HEK293 (cell line): ENCODE results near the gene BTRC.
A peak's percentile ranks its signal among the peaks of the same experiment; 100 is the strongest.

Experiments
- ATF2 ChIP-seq: fragments of 450-650 bp; formaldehyde crosslinking; IDR thresholded peaks from 2 replicates; pipeline ENCODE4 v1.5.1; 2016; ENCODE audit warnings: missing biosample characterization, missing genetic modification characterization, low read depth
- HOXD13 ChIP-seq: sonication (generic); formaldehyde crosslinking; IDR thresholded peaks from 2 replicates; pipeline ENCODE4 v1.8.0; 2022; ENCODE audit warnings: missing genetic modification reagents, borderline replicate concordance
- OSR2 ChIP-seq: fragments of 450-650 bp; formaldehyde crosslinking; IDR thresholded peaks from 2 replicates; pipeline ENCODE4 v1.5.1; 2016; ENCODE audit warnings: missing biosample characterization, missing genetic modification characterization
- PBX3 ChIP-seq: sonication (generic); formaldehyde crosslinking; IDR thresholded peaks from 2 replicates; pipeline ENCODE4 v1.8.1; 2022; ENCODE audit warnings: mild to moderate bottlenecking, moderate library complexity, missing genetic modification reagents
- PRDM10 ChIP-seq: fragments of 450-650 bp; formaldehyde crosslinking; IDR thresholded peaks from 2 replicates; pipeline ENCODE4 v1.5.1; 2016; ENCODE audit warnings: missing biosample characterization, missing genetic modification characterization
- PRDM6 ChIP-seq: fragments of 450-650 bp; formaldehyde crosslinking; IDR thresholded peaks from 2 replicates; pipeline ENCODE4 v1.5.1; 2017; ENCODE audit warnings: missing biosample characterization, missing genetic modification characterization
- SCRT2 ChIP-seq: fragments of 450-650 bp; formaldehyde crosslinking; IDR thresholded peaks from 2 replicates; pipeline ENCODE4 v1.5.1; 2016; ENCODE audit warnings: missing biosample characterization, missing genetic modification characterization
- WT1 ChIP-seq: fragments of 450-650 bp; formaldehyde crosslinking; IDR thresholded peaks from 2 replicates; pipeline ENCODE4 v1.5.1; 2016; ENCODE audit warnings: missing biosample characterization, missing genetic modification characterization
- YY1 ChIP-seq: fragments of 450-650 bp; formaldehyde crosslinking; IDR thresholded peaks from 2 replicates; pipeline ENCODE4 v1.5.1; 2018; ENCODE audit warnings: missing biosample characterization, missing genetic modification characterization
- ZFP3 ChIP-seq: fragments of 450-650 bp; formaldehyde crosslinking; IDR thresholded peaks from 2 replicates; pipeline ENCODE4 v1.5.1; 2016; ENCODE audit warnings: low read depth, missing biosample characterization, missing genetic modification characterization
- ZNF114 ChIP-seq: fragments of 450-650 bp; formaldehyde crosslinking; IDR thresholded peaks from 2 replicates; pipeline ENCODE4 v1.5.0; 2017; ENCODE audit warnings: missing biosample characterization, missing genetic modification characterization
- ZNF335 ChIP-seq: fragments of 450-650 bp; formaldehyde crosslinking; conservative IDR thresholded peaks from 2 replicates; pipeline ENCODE4 v1.5.1; 2016; ENCODE audit warnings: missing biosample characterization, missing genetic modification characterization
- ZNF398 ChIP-seq: fragments of 450-650 bp; formaldehyde crosslinking; IDR thresholded peaks from 2 replicates; pipeline ENCODE4 v1.5.1; 2017; ENCODE audit warnings: missing biosample characterization, missing genetic modification characterization
- ZNF449 ChIP-seq: fragments of 450-650 bp; formaldehyde crosslinking; IDR thresholded peaks from 2 replicates; pipeline ENCODE4 v1.5.1; 2017; ENCODE audit warnings: missing biosample characterization, mild to moderate bottlenecking, missing genetic modification characterization, moderate library complexity
- ZNF530 ChIP-seq: fragments of 450-650 bp; formaldehyde crosslinking; IDR thresholded peaks from 2 replicates; pipeline ENCODE4 v1.5.1; 2016; ENCODE audit warnings: low read depth, missing biosample characterization, missing genetic modification characterization
- ZNF555 ChIP-seq: fragments of 450-650 bp; formaldehyde crosslinking; conservative IDR thresholded peaks from 2 replicates; pipeline ENCODE4 v1.5.1; 2017; ENCODE audit warnings: missing biosample characterization, mild to moderate bottlenecking, missing genetic modification characterization, inconsistent platforms
- ZNF560 ChIP-seq: fragments of 450-650 bp; formaldehyde crosslinking; IDR thresholded peaks from 2 replicates; pipeline ENCODE4 v1.5.1; 2017; ENCODE audit warnings: missing biosample characterization, missing genetic modification characterization, borderline replicate concordance
- ZNF561 ChIP-seq: fragments of 450-650 bp; IDR thresholded peaks from 2 replicates; pipeline ENCODE4 v1.5.1; 2018; ENCODE audit warnings: missing biosample characterization, missing genetic modification characterization, borderline replicate concordance
- ZNF571 ChIP-seq: fragments of 450-650 bp; formaldehyde crosslinking; IDR thresholded peaks from 2 replicates; pipeline ENCODE4 v1.5.0; 2017; ENCODE audit warnings: missing biosample characterization, missing genetic modification characterization
- ZNF580 ChIP-seq: fragments of 450-650 bp; formaldehyde crosslinking; IDR thresholded peaks from 2 replicates; pipeline ENCODE4 v1.5.1; 2016; ENCODE audit warnings: missing biosample characterization, missing genetic modification characterization
- ZNF585B ChIP-seq: fragments of 450-650 bp; formaldehyde crosslinking; IDR thresholded peaks from 2 replicates; pipeline ENCODE4 v1.5.1; 2016; ENCODE audit warnings: missing biosample characterization, missing genetic modification characterization
- ZNF692 ChIP-seq: fragments of 450-650 bp; formaldehyde crosslinking; IDR thresholded peaks from 2 replicates; pipeline ENCODE4 v1.5.1; 2016; ENCODE audit warnings: missing biosample characterization, missing genetic modification characterization
- ZNF76 ChIP-seq: fragments of 450-650 bp; formaldehyde crosslinking; IDR thresholded peaks from 2 replicates; pipeline ENCODE4; 2016; ENCODE audit warnings: low read depth, missing biosample characterization, missing genetic modification characterization, borderline replicate concordance
- ZNF785 ChIP-seq: fragments of 450-650 bp; formaldehyde crosslinking; IDR thresholded peaks from 2 replicates; pipeline ENCODE4 v1.5.1; 2016; ENCODE audit warnings: missing biosample characterization, missing genetic modification characterization
- ZNF843 ChIP-seq: fragments of 450-650 bp; formaldehyde crosslinking; IDR thresholded peaks from 2 replicates; pipeline ENCODE4 v1.5.1; 2016; ENCODE audit warnings: missing biosample characterization, missing genetic modification characterization

Gene BTRC

GRCh38 chr10:101566333-101567164 is 212.6 kb downstream of the BTRC start (continued):
- TF ChIP-seq ZNF398 (tag by site-specific recombination) (peak; percentile 70), YY1 (tag by site-specific recombination) (peak; percentile 40; the same call in 1 of the 2 replicates), ZNF580 (peak; percentile 39; the same call in 1 of the 2 replicates), ZNF555 (tag by site-specific recombination) (no peak), ZNF785 (no peak), ZNF335 (tag by site-specific recombination) (0 out of 2 replicates have a peak, but pooled peaks have one; percentile 22), ATF2 (tag by site-specific recombination) (peak; percentile 41; the same call in 1 of the 2 replicates), ZNF571 (tag by site-specific recombination) (no peak), ZNF76 (tag by site-specific recombination) (no peak; the same call in 1 of the 2 replicates), ZNF560 (tag by site-specific recombination) (no peak), ZNF561 (tag by site-specific recombination) (peak; percentile 83), ZFP3 (tag by site-specific recombination) (0 out of 2 replicates have a peak, but pooled peaks have one; percentile 7), ZNF530 (no peak), ZNF114 (tag by site-specific recombination) (no peak), ZNF692 (tag by site-specific recombination) (peak; percentile 74; the same call in 1 of the 2 replicates), ZNF843 (tag by site-specific recombination) (peak; percentile 82), SCRT2 (tag by site-specific recombination) (no peak), ZNF585B (tag by site-specific recombination) (no peak), ZNF449 (tag by site-specific recombination) (peak; percentile 72), WT1 (tag by site-specific recombination) (peak; percentile 63; the same call in 1 of the 2 replicates), PRDM6 (tag by site-specific recombination) (no peak), PRDM10 (tag by site-specific recombination) (peak; percentile 17; the same call in 1 of the 2 replicates), PBX3 (CRISPR knock-in tag) (no peak), OSR2 (tag by site-specific recombination) (peak; percentile 69), HOXD13 (CRISPR knock-in tag) (no peak)
